Keratinocyte (primary cell): ENCODE data around the gene CTCFL. TPM values are rescaled to one million over a fixed set of nuclear protein-coding genes. Genes with fewer than 3 reads are reported as not detected.

ENCODE experiments used
- DNase-seq: peaks from one replicate; pipeline ENCODE4 v3.0.0-alpha.2; 2011; ENCODE audit warnings: low read depth, missing footprints, low spot score
- FAIRE-seq: peaks from 2 replicates; lab custom pipeline; 2011; peaks lifted over from hg19 to GRCh38; lab: Jason Lieb, UNC
- H2AFZ ChIP-seq: 2 replicates; pipeline ENCODE4 v1.6.0; 2012; ENCODE audit warnings: low read length, control low read depth, inconsistent platforms; ENCODE audit not compliant: control insufficient read depth
- H3K27ac ChIP-seq: 2 replicates; pipeline ENCODE4 v1.5.1; 2011; ENCODE audit warnings: low read length; ENCODE audit not compliant: control insufficient read depth, insufficient read depth
- H3K27me3 ChIP-seq: 3 replicates; pipeline ENCODE4 v1.6.0; 2011; ENCODE audit warnings: low read length; ENCODE audit not compliant: control insufficient read depth, insufficient read depth; ENCODE audit errors: extremely low read depth
- H3K36me3 ChIP-seq, 2 experiments: 2 replicates in 1 of 2; 3 replicates in 1 of 2; pipeline ENCODE4 v1.5.1; 2011; ENCODE audit warnings: low read length in 2 of 2, mild to moderate bottlenecking in 1 of 2; ENCODE audit not compliant: control insufficient read depth in 2 of 2, insufficient read depth in 2 of 2; ENCODE audit errors: extremely low read depth in 1 of 2
- H3K4me1 ChIP-seq: 3 replicates; pipeline ENCODE4 v1.5.1; 2011; ENCODE audit warnings: low read length; ENCODE audit not compliant: control insufficient read depth, insufficient read depth; ENCODE audit errors: extremely low read depth
- H3K4me2 ChIP-seq: 3 replicates; pipeline ENCODE4 v1.6.0; 2011; ENCODE audit warnings: low read depth, low read length; ENCODE audit not compliant: control insufficient read depth, insufficient read depth; ENCODE audit errors: extremely low read depth
- H3K4me3 ChIP-seq, 3 experiments: fragments of 200-600 bp in 1 of 3; sonication (generic) in 1 of 3; 2 replicates in 2 of 3; 3 replicates in 1 of 3; pipeline ENCODE4 v1.5.1; 2011 to 2016; ENCODE audit warnings: low read length in 3 of 3, mild to moderate bottlenecking in 3 of 3, control low read depth in 2 of 3, inconsistent platforms in 1 of 3, low read depth in 1 of 3, mixed read lengths in 1 of 3, mixed run types in 1 of 3, moderate library complexity in 1 of 3; ENCODE audit not compliant: control insufficient read depth in 2 of 3, insufficient read depth in 2 of 3; ENCODE audit errors: extremely low read depth in 1 of 3
- H3K79me2 ChIP-seq: 2 replicates; pipeline ENCODE4 v1.6.0; 2012; ENCODE audit warnings: low read length; ENCODE audit not compliant: control insufficient read depth, insufficient read depth
- H3K9ac ChIP-seq: 3 replicates; pipeline ENCODE4 v1.6.0; 2011; ENCODE audit warnings: low read length; ENCODE audit not compliant: control insufficient read depth, insufficient read depth; ENCODE audit errors: extremely low read depth
- H3K9me1 ChIP-seq: 3 replicates; pipeline ENCODE4 v1.6.0; 2011; ENCODE audit warnings: low read length; ENCODE audit not compliant: control insufficient read depth, insufficient read depth; ENCODE audit errors: extremely low read depth
- H3K9me3 ChIP-seq: 2 replicates; pipeline ENCODE4 v1.5.1; 2012; ENCODE audit warnings: low read depth, low read length; ENCODE audit not compliant: control insufficient read depth
- H4K20me1 ChIP-seq: 3 replicates; pipeline ENCODE4 v1.6.0; 2011; ENCODE audit warnings: low read length; ENCODE audit not compliant: control insufficient read depth, insufficient read depth; ENCODE audit errors: extremely low read depth
- EZH2 ChIP-seq: IDR thresholded peaks from one replicate; pipeline ENCODE4 v1.6.1; 2012; ENCODE audit warnings: inconsistent platforms, mild to moderate bottlenecking, low read length, moderate library complexity
- dilution Hi-C: fragments of 300-500 bp; cut with MboI; formaldehyde crosslinking; loops from one replicate; pipeline ENCODE4 v1.7.0; 2020; ENCODE audit warnings: low sequenced_read_pairs; ENCODE audit not compliant: extremely low pct_ligation_motif_present
- polyA minus RNA-seq, 3 experiments: library from RNA; depleted of rRNA, polyadenylated mRNA; stranded (reverse); fragments of >200 nt; gene quantifications; 1 replicate in 1 of 3; 2 replicates in 1 of 3; 3 replicates in 1 of 3; pipeline ENCODE4 v1.2.3, GENCODE V29; 2011
- polyA plus RNA-seq, 5 experiments: library from polyadenylated mRNA; depleted of rRNA in 3 of 5; stranded (reverse) in 3 of 5; stranded (forward) in 1 of 5; unstranded in 1 of 5; fragments of >200 nt; gene quantifications; 1 replicate in 1 of 5; 2 replicates in 3 of 5; 3 replicates in 1 of 5; pipeline versions ENCODE4 v1.2.1 to v1.2.3, GENCODE V29; 2011 to 2012; ENCODE audit warnings: missing spikeins in 2 of 5, low read depth in 1 of 5, low replicate concordance in 1 of 5
- TF ChIP-seq, protein P1 (sequence below), 3 experiments: IDR thresholded peaks in 1 of 3; conservative IDR thresholded peaks in 1 of 3; optimal IDR thresholded peaks in 1 of 3; 2 replicates in 2 of 3; 3 replicates in 1 of 3; pipeline versions ENCODE3 to v1.5.1; 2011; ENCODE audit warnings: low read length in 3 of 3, mild to moderate bottlenecking in 3 of 3, moderate library complexity in 2 of 3, control low read depth in 1 of 3, inconsistent platforms in 1 of 3; ENCODE audit not compliant: insufficient read depth in 2 of 3; ENCODE audit errors: extremely low read depth in 1 of 3

CTCFL gene, protein sequence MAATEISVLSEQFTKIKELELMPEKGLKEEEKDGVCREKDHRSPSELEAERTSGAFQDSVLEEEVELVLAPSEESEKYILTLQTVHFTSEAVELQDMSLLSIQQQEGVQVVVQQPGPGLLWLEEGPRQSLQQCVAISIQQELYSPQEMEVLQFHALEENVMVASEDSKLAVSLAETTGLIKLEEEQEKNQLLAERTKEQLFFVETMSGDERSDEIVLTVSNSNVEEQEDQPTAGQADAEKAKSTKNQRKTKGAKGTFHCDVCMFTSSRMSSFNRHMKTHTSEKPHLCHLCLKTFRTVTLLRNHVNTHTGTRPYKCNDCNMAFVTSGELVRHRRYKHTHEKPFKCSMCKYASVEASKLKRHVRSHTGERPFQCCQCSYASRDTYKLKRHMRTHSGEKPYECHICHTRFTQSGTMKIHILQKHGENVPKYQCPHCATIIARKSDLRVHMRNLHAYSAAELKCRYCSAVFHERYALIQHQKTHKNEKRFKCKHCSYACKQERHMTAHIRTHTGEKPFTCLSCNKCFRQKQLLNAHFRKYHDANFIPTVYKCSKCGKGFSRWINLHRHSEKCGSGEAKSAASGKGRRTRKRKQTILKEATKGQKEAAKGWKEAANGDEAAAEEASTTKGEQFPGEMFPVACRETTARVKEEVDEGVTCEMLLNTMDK
- not detected in 3 replicates for polyA plus RNA-seq
- not detected for polyA plus RNA-seq (2011; ENCODE audit: low read depth)
- not detected in 2 replicates for polyA plus RNA-seq (2011; cell fraction: cytosol; rRNA removed)
- polyA plus RNA-seq (2011; cell fraction: nucleus; rRNA removed), result not detected in 2 replicates
- not detected in 2 replicates for polyA plus RNA-seq (2012; ENCODE audit: low replicate concordance)
- not detected in 3 replicates for polyA minus RNA-seq
- polyA minus RNA-seq (2011; cell fraction: cytosol; rRNA and poly(A)+ RNA removed), result not detected
- not detected in 2 replicates for polyA minus RNA-seq (2011; cell fraction: nucleus; rRNA and poly(A)+ RNA removed)

- Histone ChIP-seq H3K4me2 (no peak within 1 kb of the TSS), H3K79me2 (no peaks in the 10 kb centered on the region)
- FAIRE-seq, result no peak
These were observed at the start of gene CTCFL for GRCh38 chr20:57524511-57525176. TSS of gene CTCFL (minus strand) at chr20:57525140. CDS start at chr20:57524205, 935 bp downstream.

GRCh38 chr20:57573894-57574293 lies 49.0 kb upstream of the CTCFL start:
- H3K27ac ChIP-seq, result no peak overlapping the region
- FAIRE-seq, result no peak
- H4K20me1 ChIP-seq, result peaks cover 2% of the 10 kb centered on the region
- no peaks in the 10 kb centered on the region for H3K9me3 ChIP-seq
- H3K4me2 ChIP-seq, result no peak overlapping the region
- H3K9ac ChIP-seq, result no peak overlapping the region
- no peak for TF ChIP-seq EZH2
- TF ChIP-seq, protein P1, sequence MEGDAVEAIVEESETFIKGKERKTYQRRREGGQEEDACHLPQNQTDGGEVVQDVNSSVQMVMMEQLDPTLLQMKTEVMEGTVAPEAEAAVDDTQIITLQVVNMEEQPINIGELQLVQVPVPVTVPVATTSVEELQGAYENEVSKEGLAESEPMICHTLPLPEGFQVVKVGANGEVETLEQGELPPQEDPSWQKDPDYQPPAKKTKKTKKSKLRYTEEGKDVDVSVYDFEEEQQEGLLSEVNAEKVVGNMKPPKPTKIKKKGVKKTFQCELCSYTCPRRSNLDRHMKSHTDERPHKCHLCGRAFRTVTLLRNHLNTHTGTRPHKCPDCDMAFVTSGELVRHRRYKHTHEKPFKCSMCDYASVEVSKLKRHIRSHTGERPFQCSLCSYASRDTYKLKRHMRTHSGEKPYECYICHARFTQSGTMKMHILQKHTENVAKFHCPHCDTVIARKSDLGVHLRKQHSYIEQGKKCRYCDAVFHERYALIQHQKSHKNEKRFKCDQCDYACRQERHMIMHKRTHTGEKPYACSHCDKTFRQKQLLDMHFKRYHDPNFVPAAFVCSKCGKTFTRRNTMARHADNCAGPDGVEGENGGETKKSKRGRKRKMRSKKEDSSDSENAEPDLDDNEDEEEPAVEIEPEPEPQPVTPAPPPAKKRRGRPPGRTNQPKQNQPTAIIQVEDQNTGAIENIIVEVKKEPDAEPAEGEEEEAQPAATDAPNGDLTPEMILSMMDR (optimal IDR thresholded peaks at IDR 0.05 in 1 of 3, IDR thresholded peaks at IDR 0.05 in 1 of 3, conservative IDR thresholded peaks at IDR 0.05 in 1 of 3; ENCODE audit: extremely low read depth in 1 of 3, insufficient read depth in 2 of 3, low read length in 3 of 3), result peak in 2 of 3 experiments; percentile 10 to 31
- dilution Hi-C loops, result no loop called here
- H3K36me3 ChIP-seq, result no peaks in the 10 kb centered on the region
- H2AFZ ChIP-seq, result no peak overlapping the region
- DNase-seq, result no peak
- H3K4me3 ChIP-seq, result no peak overlapping the region
- H3K4me1 ChIP-seq, result no peaks in the 10 kb centered on the region
- H3K27me3 ChIP-seq, result peaks cover 47% of the 10 kb centered on the region
- H3K9me1 ChIP-seq, result no peaks in the 10 kb centered on the region
- no peaks in the 10 kb centered on the region for H3K79me2 ChIP-seq

More at GRCh38 chr20:57524511-57525176, at the start of gene CTCFL:
- no peak for DNase-seq
- H3K9me1 ChIP-seq, result no peaks in the 10 kb centered on the region
- H3K36me3 ChIP-seq, result no peaks in the 10 kb centered on the region
- TF ChIP-seq EZH2, result no peak
- TF ChIP-seq, protein P1 (optimal IDR thresholded peaks at IDR 0.05 in 1 of 3, IDR thresholded peaks at IDR 0.05 in 1 of 3, conservative IDR thresholded peaks at IDR 0.05 in 1 of 3; ENCODE audit: extremely low read depth in 1 of 3, insufficient read depth in 2 of 3, low read length in 3 of 3), result no peak
- H3K4me3 ChIP-seq, result no peak within 1 kb of the TSS
- H3K9ac ChIP-seq, result no peak within 1 kb of the TSS
- no peak within 1 kb of the TSS for H2AFZ ChIP-seq
- H3K9me3 ChIP-seq, result no peaks in the 10 kb centered on the region
- no peaks in the 10 kb centered on the region for H4K20me1 ChIP-seq
- no peaks in the 10 kb centered on the region for H3K4me1 ChIP-seq
- H3K27me3 ChIP-seq, result peaks cover 6% of the 10 kb centered on the region
- H3K27ac ChIP-seq, result no peak within 1 kb of the TSS
- dilution Hi-C loops, result no loop called here
